Naive thymus-derived CD4-positive, alpha-beta T cell (primary cell): ENCODE results near the gene ART4. TPM values are rescaled to one million over a fixed set of nuclear protein-coding genes. Genes with fewer than 3 reads are reported as not detected.

ENCODE experiments used
- ATAC-seq: fragments of 150-1000 bp; cut with Tn5 transposase; 2 replicates; pipeline ENCODE4 v1.10.0; 2021; ENCODE audit warnings: mild to moderate bottlenecking, moderate library complexity
- CTCF ChIA-PET: fragments of 350-600 bp; sonication (Branson Sonifier 250); formaldehyde crosslinking; loops from one replicate; lab custom pipeline; 2021; ENCODE audit warnings: antibody characterized with exemption; lab: Charles Lee
- POLR2A ChIA-PET: fragments of 350-600 bp; sonication (Branson Sonifier 250); formaldehyde crosslinking; loops from one replicate; lab custom pipeline; 2021; ENCODE audit warnings: antibody characterized with exemption, inconsistent platforms; lab: Charles Lee
- DNase-seq, 9 donors: peaks; one replicate each; pipeline versions ENCODE4 v3.0.0 to v3.0.0-alpha.2; 2020 to 2022; ENCODE audit warnings: mixed read lengths in 1 of 9
- H3K27ac ChIP-seq: one replicate; pipeline ENCODE4 v1.7.0; 2013; ENCODE audit warnings: mild to moderate bottlenecking, low read depth, low read length, moderate library complexity
- H3K27me3 ChIP-seq, 2 donors: one replicate each; pipeline ENCODE4 v1.7.0; 2013; ENCODE audit warnings: low read length in 2 of 2, mild to moderate bottlenecking in 2 of 2, moderate library complexity in 2 of 2; ENCODE audit not compliant: control insufficient read depth in 2 of 2, insufficient read depth in 2 of 2
- H3K36me3 ChIP-seq, 3 experiments: 1 replicate in 2 of 3; 2 replicates in 1 of 3; pipeline ENCODE4 v1.7.0; 2013; ENCODE audit warnings: low read length in 3 of 3, mild to moderate bottlenecking in 3 of 3, moderate library complexity in 1 of 3; ENCODE audit not compliant: insufficient read depth in 3 of 3, control insufficient read depth in 2 of 3
- H3K4me1 ChIP-seq, 2 donors: one replicate each; pipeline ENCODE4 v1.7.0; 2013; ENCODE audit warnings: low read length in 2 of 2, mild to moderate bottlenecking in 2 of 2, moderate library complexity in 1 of 2; ENCODE audit not compliant: control insufficient read depth in 2 of 2, insufficient read depth in 2 of 2
- H3K4me3 ChIP-seq: 2 replicates; pipeline ENCODE4 v1.7.0; 2013; ENCODE audit warnings: mild to moderate bottlenecking, low read length
- H3K9me3 ChIP-seq, 3 experiments: 1 replicate in 2 of 3; 2 replicates in 1 of 3; pipeline ENCODE4 v1.7.0; 2013; ENCODE audit warnings: low read length in 3 of 3; ENCODE audit not compliant: control insufficient read depth in 2 of 3
- H3K27ac Mint-ChIP-seq, 9 donors: one replicate each; pipeline ENCODE4 v1.8.0; 2020 to 2022; ENCODE audit warnings: mixed read lengths in 9 of 9, mild to moderate bottlenecking in 8 of 9, moderate library complexity in 5 of 9, inconsistent platforms in 2 of 9
- H3K27me3 Mint-ChIP-seq, 5 donors: one replicate each; pipeline ENCODE4 v1.8.0; 2021 to 2022; ENCODE audit warnings: mixed read lengths in 5 of 5, mild to moderate bottlenecking in 1 of 5
- H3K36me3 Mint-ChIP-seq, 5 donors: one replicate each; pipeline ENCODE4 v1.8.0; 2020 to 2022; ENCODE audit warnings: mixed read lengths in 5 of 5, mild to moderate bottlenecking in 3 of 5, inconsistent platforms in 1 of 5
- H3K4me1 Mint-ChIP-seq, 7 donors: one replicate each; pipeline ENCODE4 v1.8.0; 2020 to 2022; ENCODE audit warnings: mixed read lengths in 7 of 7, mild to moderate bottlenecking in 3 of 7, inconsistent platforms in 1 of 7
- H3K4me3 Mint-ChIP-seq, 10 donors: one replicate each; pipeline ENCODE4 v1.8.0; 2020 to 2022; ENCODE audit warnings: mild to moderate bottlenecking in 10 of 10, mixed read lengths in 10 of 10, moderate library complexity in 6 of 10, inconsistent platforms in 2 of 10
- H3K9me3 Mint-ChIP-seq, 11 donors: one replicate each; pipeline ENCODE4 v1.8.0; 2020 to 2022; ENCODE audit warnings: mixed read lengths in 11 of 11, mild to moderate bottlenecking in 4 of 11, inconsistent platforms in 1 of 11, moderate library complexity in 1 of 11
- intact Hi-C, 2 donors: fragments of 100-400 bp; cut with micrococcal nuclease; formaldehyde crosslinking; loops; one replicate each; pipeline ENCODE4 v1.15.1; 2023
- polyA plus RNA-seq, 2 donors: library from polyadenylated mRNA; unstranded; fragments of 300-500 nt; fragmentation: Illumina TruSeq; gene quantifications; one replicate each; pipeline ENCODE4 v1.2.3, GENCODE V29; 2021
- total RNA-seq, 6 experiments: library from RNA in 5 of 6; stranded (reverse) in 5 of 6; gene quantifications; 1 replicate in 5 of 6; 2 replicates in 1 of 6; pipeline ENCODE4 v1.2.3 and lab custom pipeline; 2021 to 2026

Gene ART4
- total and polyA plus RNA-seq, 7 experiments from 2014 or later: not detected

- intact Hi-C loops: loop anchor here in 1 of 2 donors (5.0 kb wide), 1 partner anchor 215 kb away; no protein-coding TSS in a partner anchor
- Histone ChIP-seq H3K27ac (no peak overlapping the region), H3K36me3 (no peaks in the 10 kb centered on the region), H3K4me3 (no peak overlapping the region), H3K4me1 (no peaks in the 10 kb centered on the region), H3K9me3 (no peaks in the 10 kb centered on the region), H3K27me3 (no peaks in the 10 kb centered on the region)
- Mint-ChIP-seq H3K4me1 (peaks cover 5 to 13% (median 8%) of the 10 kb centered on the region in 7 donors), H3K36me3 (no peaks in the 10 kb centered on the region), H3K27me3 (peaks cover 0 to 8% (median 0%) of the 10 kb centered on the region in 5 donors), H3K9me3 (no peaks in the 10 kb centered on the region), H3K27ac (peak overlapping the region in 2 of 9 donors; percentile 38 to 46), H3K4me3 (no peak overlapping the region)
- ATAC-seq (no peak), DNase-seq (no peak)
- POLR2A ChIA-PET: interaction anchor here (0.7 to 4.0 kb wide), 3 partner anchors 44 to 148 kb away, joined by 3 to 27 read pairs (median 3); partner anchors contain the start of genes C12orf60 and WBP11
- CTCF ChIA-PET: interaction anchor here (0.7 to 6.6 kb wide), 13 partner anchors 18 to 377 kb away, joined by 3 to 86 read pairs (median 4); partner anchors contain the start of gene RERG
Measured at GRCh38 chr12:14846876-14847580, 3.7 kb upstream of the ART4 start.

DNA sequence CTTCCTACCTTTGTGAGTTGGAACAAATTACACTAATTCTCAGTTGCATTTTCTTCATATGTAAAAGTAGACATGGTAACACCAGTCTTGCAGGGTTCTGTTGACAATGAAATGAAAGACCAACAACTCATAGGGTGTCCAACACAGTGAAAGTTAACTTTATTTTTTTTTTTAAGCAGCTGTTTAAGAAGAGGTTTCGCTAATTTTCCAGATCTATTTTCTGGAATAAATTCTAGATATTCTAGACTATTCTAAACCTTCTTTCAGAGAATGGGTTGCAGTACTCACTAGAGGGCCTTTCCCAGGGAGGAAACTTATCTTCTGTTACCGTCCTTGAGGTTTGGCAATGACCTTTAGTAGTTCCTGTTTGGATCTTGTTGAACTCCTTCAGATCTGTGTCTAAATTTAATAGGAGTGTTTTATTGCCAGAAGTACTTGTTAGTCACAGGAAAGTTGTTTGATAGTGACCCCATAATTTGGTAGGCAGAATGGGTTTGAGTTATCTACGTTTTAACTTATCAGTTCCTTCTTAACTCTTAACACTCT, 2.8 kb upstream of the ART4 start:
- Mint-ChIP-seq H3K9me3 (no peaks in the 10 kb centered on the region), H3K27me3 (peaks cover 0 to 8% (median 0%) of the 10 kb centered on the region in 5 donors), H3K36me3 (no peaks in the 10 kb centered on the region), H3K4me3 (no peak overlapping the region), H3K4me1 (peaks cover 5 to 13% (median 8%) of the 10 kb centered on the region in 7 donors), H3K27ac (peak overlapping the region in 2 of 9 donors; percentile 3 to 46)
- Histone ChIP-seq H3K4me1 (no peaks in the 10 kb centered on the region), H3K36me3 (no peaks in the 10 kb centered on the region), H3K4me3 (no peak overlapping the region), H3K27me3 (no peaks in the 10 kb centered on the region), H3K9me3 (no peaks in the 10 kb centered on the region), H3K27ac (no peak overlapping the region)
- DNase-seq: no peak
- no peak for ATAC-seq
- ChIA-PET CTCF (interaction anchor here (0.6 to 6.6 kb wide), 18 partner anchors 9 to 461 kb away, joined by 3 to 86 read pairs (median 4); partner anchors contain the start of gene RERG), POLR2A (interaction anchor here (0.6 to 4.0 kb wide), 3 partner anchors 41 to 149 kb away, joined by 3 to 27 read pairs (median 3); no protein-coding TSS in a partner anchor)
- intact Hi-C loops: loop anchor here in 1 of 2 donors (5.0 kb wide), 1 partner anchor 214 kb away; no protein-coding TSS in a partner anchor

DNA sequence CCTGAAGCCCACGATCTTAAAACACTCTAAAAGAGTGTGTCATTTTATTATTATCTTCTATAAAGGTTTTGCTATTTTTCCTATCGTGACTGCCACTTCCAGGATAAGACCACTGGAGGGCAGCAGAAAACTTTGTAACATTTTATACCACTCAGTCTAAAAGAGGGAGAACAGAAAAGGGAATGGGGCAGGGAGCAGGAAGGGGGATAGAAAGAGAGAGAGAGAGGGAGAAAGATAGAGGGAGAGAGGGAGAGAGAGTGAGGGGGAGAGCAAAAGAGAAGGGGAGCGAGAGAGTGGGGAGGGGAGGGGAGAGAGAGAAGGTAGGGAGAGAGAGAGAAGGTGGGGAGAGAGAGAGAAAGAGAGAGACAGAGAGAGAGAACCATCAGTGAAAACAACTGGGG, 2.0 kb upstream of the ART4 start:
- H3K27me3 ChIP-seq: no peaks in the 10 kb centered on the region
- Mint-ChIP-seq H3K36me3 (no peaks in the 10 kb centered on the region), H3K27ac (peak overlapping the region in 6 of 9 donors; percentile 14 to 68 (median 38)), H3K4me3 (peak overlapping the region in 7 of 10 donors; percentile 1 to 71 (median 27)), H3K9me3 (no peaks in the 10 kb centered on the region), H3K27me3 (peaks cover 0 to 12% (median under 1%) of the 10 kb centered on the region in 5 donors), H3K4me1 (peaks cover 5 to 13% (median 8%) of the 10 kb centered on the region in 7 donors)
- DNase-seq: peak in 7 of 9 donors; percentile 23 to 63 (median 59)
- H3K27ac ChIP-seq: no peak overlapping the region
- no peaks in the 10 kb centered on the region for H3K9me3 ChIP-seq
- no peak overlapping the region for H3K4me3 ChIP-seq
- H3K36me3 ChIP-seq: no peaks in the 10 kb centered on the region
- ChIA-PET POLR2A (interaction anchor here (0.6 to 4.0 kb wide), 2 partner anchors 40 to 149 kb away, joined by 3 to 27 read pairs; no protein-coding TSS in a partner anchor), CTCF (interaction anchor here (0.6 to 6.6 kb wide), 13 partner anchors 10 to 460 kb away, joined by 3 to 86 read pairs (median 4); partner anchors contain the start of gene RERG)
- no peaks in the 10 kb centered on the region for H3K4me1 ChIP-seq
- intact Hi-C loops: loop anchor here (1.0 to 5.0 kb wide), 16 partner anchors 39 to 607 kb away; partner anchors contain the start of genes RERG (in 2 of the 2) and ARHGDIB (in 1 of the 2)
- peak; percentile 80 for ATAC-seq

GRCh38 chr12:14844401-14844800, 1.1 kb upstream of the ART4 start:
- Mint-ChIP-seq H3K27me3 (peaks cover 6 to 20% (median 10%) of the 10 kb centered on the region in 5 donors), H3K27ac (no peak overlapping the region), H3K4me3 (no peak overlapping the region), H3K4me1 (peaks cover 5 to 13% (median 8%) of the 10 kb centered on the region in 7 donors), H3K36me3 (peaks cover 0 to 3% (median 0%) of the 10 kb centered on the region in 5 donors), H3K9me3 (no peaks in the 10 kb centered on the region)
- no peak for DNase-seq
- Histone ChIP-seq H3K4me3 (no peak overlapping the region), H3K4me1 (no peaks in the 10 kb centered on the region), H3K9me3 (no peaks in the 10 kb centered on the region), H3K27me3 (no peaks in the 10 kb centered on the region), H3K27ac (no peak overlapping the region), H3K36me3 (no peaks in the 10 kb centered on the region)
- CTCF ChIA-PET: interaction anchor here (0.6 to 6.6 kb wide), 6 partner anchors 42 to 1053 kb away, joined by 3 to 86 read pairs (median 4); partner anchors contain the start of gene RERG
- intact Hi-C loops: loop anchor here (2.0 kb wide), 4 partner anchors 104 to 606 kb away; partner anchors contain the start of gene RERG (in 1 of the 2)
- POLR2A ChIA-PET: interaction anchor here (0.8 to 1.0 kb wide), 4 partner anchors 70 to 151 kb away, joined by 3 to 4 read pairs (median 4); no protein-coding TSS in a partner anchor
- ATAC-seq: no peak

DNA sequence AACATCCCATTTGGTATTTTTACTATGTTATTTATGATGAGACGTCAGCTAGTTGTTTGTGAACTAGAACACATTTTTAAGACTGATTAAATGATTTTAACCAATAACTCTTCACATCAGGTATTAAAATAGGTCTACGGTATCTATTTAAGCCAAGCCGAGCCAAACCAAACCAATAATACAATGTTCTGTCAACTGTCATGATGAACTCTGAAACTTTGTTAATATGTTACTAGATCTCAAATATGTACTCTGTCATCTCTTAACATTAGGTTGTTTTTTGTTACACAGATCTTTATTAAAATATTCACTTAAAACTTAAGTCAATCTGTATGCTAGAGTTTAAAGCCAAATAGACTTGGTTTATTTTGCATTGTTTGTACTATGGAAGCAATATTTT, 1.0 kb downstream of the ART4 start:
- ChIA-PET POLR2A (interaction anchor here (0.5 kb wide), 1 partner anchor 440 kb away, joined by 4 read pairs; no protein-coding TSS in a partner anchor), CTCF (interaction anchor here (1.0 to 2.2 kb wide), 2 partner anchors 13 to 378 kb away, joined by 4 to 8 read pairs; partner anchors contain the start of gene RERG)
- peaks cover 0 to 6% (median 0%) of the 10 kb centered on the region in 5 donors for H3K36me3 Mint-ChIP-seq
- peaks cover 13 to 24% (median 14%) of the 10 kb centered on the region in 5 donors for H3K27me3 Mint-ChIP-seq
- no peak for DNase-seq
- H3K9me3 Mint-ChIP-seq: peaks cover 0 to 2% (median 0%) of the 10 kb centered on the region in 11 donors
- Histone ChIP-seq H3K27me3 (no peaks in the 10 kb centered on the region), H3K36me3 (no peaks in the 10 kb centered on the region), H3K27ac (no peak overlapping the region), H3K4me1 (no peaks in the 10 kb centered on the region), H3K9me3 (no peaks in the 10 kb centered on the region), H3K4me3 (no peak overlapping the region)
- ATAC-seq: no peak
- peaks cover 5 to 13% (median 8%) of the 10 kb centered on the region in 7 donors for H3K4me1 Mint-ChIP-seq
- H3K4me3 Mint-ChIP-seq: no peak overlapping the region
- intact Hi-C loops: no loop called here
- H3K27ac Mint-ChIP-seq: no peak overlapping the region

DNA sequence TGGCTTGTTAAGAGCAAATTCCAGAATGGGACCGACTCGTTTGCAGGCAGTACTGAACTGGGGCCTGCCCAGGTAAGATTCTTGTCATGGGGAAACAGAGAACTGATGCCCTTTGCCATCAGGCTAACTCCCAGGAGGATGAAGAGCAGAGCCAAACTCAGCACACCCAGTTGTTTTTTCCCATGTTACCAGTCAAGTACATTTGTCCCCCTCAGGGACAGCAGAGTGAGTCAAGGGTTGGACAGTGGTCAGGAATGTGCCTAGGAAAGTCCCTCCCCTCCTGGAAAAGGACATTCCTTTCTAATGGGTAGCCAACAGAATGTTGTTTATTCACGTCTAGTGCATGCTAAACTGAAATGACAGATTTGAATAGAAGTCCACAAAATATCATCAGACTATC, 1.6 kb downstream of the ART4 start:
- intact Hi-C loops: no loop called here
- no peaks in the 10 kb centered on the region for H3K4me1 ChIP-seq
- no peaks in the 10 kb centered on the region for H3K36me3 ChIP-seq
- H3K27ac Mint-ChIP-seq: peak overlapping the region in 1 of 9 donors; percentile 11
- H3K27me3 ChIP-seq: no peaks in the 10 kb centered on the region
- ChIA-PET POLR2A (no interaction called here), CTCF (no interaction called here)
- no peak overlapping the region for H3K4me3 ChIP-seq
- no peak overlapping the region for H3K4me3 Mint-ChIP-seq
- H3K4me1 Mint-ChIP-seq: peaks cover 5 to 13% (median 8%) of the 10 kb centered on the region in 7 donors
- peaks cover 13 to 24% (median 16%) of the 10 kb centered on the region in 5 donors for H3K27me3 Mint-ChIP-seq
- no peak overlapping the region for H3K27ac ChIP-seq
- no peaks in the 10 kb centered on the region for H3K9me3 ChIP-seq
- H3K36me3 Mint-ChIP-seq: peaks cover 0 to 6% (median 0%) of the 10 kb centered on the region in 5 donors
- ATAC-seq: no peak
- DNase-seq: no peak
- peaks cover 0 to 2% (median 0%) of the 10 kb centered on the region in 11 donors for H3K9me3 Mint-ChIP-seq
